GM19238 (cell line): ENCODE measurements around the gene DNAH11.
"Not testable (repeated sequence)": the region's sequence is repeated elsewhere in the genome, so short reads cannot be mapped to it uniquely, and the experiment has no call there.

Experiments
- DNase-seq: peaks from one replicate; pipeline ENCODE4 v3.0.0; 2011; ENCODE audit warnings: low spot score; ENCODE audit not compliant: insufficient read length

Gene DNAH11

DNA sequence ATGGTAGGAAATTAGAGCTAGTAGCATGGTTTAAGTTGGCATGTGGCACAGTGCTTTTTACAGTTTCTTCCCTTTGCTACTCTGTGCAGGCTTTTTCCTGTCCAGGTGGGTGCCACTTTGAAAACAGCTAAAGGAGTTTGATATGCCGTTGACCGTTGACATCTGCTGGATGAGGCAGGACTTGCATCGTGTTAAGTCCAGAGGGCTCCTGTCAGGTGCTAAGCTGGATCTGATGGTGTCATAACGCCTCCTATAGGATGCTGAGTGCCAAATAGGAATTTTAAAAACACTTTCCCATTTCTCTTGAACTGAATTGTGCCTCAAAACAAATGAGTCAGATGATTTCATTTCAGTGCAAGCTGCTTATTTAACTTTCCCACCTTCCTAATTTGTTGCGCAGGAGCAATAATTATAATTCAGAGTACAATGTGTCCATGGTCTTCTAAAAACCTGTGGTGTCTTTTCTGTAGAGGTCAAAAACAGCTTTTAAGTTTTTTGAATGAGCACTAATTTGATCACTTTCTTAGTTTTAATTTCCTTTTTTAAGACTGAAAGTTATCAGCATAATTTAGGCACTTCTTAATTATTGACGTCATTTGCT, 224.6 kb downstream of the DNAH11 start:
- peak; percentile 4 for DNase-seq

DNA sequence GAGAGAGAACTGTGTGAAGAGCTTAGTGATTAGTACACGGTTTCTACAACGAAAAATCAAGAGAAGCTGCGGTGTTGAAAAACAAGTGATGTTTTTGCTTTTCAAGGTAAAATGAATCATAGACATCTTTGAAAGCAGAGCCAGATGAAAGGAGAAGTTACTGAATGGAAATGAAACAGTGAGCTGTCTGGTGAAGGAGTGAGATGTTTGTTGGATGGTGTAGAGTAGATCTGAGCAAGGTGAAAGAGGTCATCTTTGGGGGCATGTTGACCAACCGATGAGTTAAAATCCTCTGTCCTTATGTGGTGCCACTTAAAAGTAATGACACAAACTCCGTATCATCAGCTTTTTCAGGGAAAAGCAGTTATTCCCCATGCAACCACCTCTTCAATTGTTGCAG, 225.4 kb downstream of the DNAH11 start:
- DNase-seq: no peak

GRCh38 chr7:21771266-21771665, 228.4 kb downstream of the DNAH11 start:
- no peak for DNase-seq

DNA sequence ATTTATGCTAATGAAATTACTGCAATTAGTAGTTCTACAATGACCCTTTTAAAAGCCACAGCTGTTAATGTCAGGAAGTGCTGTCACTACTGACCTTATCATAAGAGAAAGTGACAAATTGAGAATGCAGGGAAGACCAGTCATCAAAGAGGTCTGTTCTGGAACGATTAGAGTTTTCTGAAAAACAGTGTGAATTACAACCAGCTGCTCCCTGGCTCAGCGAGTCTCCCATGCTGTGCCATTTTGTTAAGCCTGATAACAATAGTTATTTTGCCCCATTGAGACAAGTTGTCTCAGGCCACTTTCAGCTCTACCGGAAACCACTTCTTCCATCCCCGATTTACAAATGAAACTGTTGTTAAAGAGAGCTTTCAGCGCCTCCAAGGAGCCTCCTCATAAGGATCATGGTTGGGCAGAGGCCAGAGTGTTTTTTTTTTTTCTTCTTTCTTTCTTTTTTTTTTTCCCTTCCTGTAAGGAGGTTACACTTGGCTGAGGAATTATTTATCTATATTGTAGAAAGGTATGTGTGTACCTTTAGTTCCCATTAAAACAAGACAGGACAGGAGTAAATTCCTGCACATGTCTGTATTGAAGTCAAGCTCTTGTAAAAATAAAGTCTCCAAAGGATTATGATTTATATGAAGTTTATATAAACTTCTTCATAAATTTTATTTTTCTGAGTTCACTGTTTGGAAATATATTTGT, 229.2 kb downstream of the DNAH11 start:
- no peak for DNase-seq

GRCh38 chr7:21773326-21773725, 230.5 kb downstream of the DNAH11 start:
- no peak for DNase-seq

GRCh38 chr7:21777921-21778320, 235.1 kb downstream of the DNAH11 start:
- no peak for DNase-seq

GRCh38 chr7:21778953-21779352, 236.1 kb downstream of the DNAH11 start:
- no peak for DNase-seq

DNA sequence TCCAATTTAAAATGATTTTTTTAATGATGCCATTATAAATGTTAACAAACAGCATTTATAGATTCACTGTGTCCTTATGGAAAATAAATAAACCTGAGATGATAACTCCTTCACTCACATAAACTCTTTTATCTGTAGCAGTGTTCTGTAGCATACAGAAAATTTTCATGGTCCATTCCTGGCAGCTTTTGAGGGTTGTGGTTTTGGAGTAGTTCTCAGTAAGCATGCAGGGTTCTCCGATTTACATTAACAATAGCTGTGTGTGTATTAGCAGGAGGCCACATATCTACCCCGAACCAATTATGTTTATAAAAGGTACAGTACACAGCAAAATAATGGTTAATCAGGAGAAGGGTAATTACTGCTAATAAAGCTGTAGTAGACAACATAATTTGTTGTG, 240.2 kb downstream of the DNAH11 start:
- DNase-seq: no peak

DNA sequence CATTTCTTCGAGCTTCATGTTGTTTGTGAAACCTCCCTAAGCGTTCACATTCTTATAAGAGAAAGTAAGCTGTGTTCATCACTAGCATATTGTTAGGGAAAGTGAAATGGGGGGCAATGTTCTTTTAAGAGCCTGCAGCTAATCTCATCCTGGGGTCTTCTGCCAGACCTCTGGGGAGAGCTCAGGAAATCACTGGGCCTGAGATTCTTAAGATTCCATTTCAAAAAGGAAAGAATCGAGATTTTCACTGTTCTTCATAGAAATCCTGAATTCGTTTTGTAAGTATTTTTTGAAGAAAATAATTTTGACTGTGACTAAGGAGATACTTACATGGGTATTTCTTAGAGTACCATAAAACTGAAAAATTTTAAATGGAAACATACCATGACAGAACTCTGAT, 242.2 kb downstream of the DNAH11 start:
- no peak for DNase-seq

GRCh38 chr7:21805791-21806190, 263.0 kb downstream of the DNAH11 start:
- DNase-seq: no peak

DNA sequence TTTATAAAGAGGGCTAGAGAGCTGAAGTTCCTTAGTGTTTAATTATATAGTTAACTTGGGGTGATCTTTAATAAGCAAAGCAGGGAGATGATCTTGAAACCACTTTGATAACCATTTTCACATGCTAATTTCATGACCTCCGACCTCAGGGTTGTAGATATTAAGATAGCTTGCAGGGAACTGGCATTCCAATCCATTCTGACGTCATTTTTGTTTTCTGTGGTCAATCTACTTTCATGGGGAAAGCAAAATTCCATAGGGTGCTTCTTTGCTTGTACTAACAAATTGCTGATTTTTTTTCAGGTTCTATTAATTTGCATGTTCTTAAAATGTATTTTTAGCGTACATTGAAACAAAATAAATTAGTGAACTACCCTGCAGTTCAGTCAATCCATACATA, 263.5 kb downstream of the DNAH11 start:
- no peak for DNase-seq

DNA sequence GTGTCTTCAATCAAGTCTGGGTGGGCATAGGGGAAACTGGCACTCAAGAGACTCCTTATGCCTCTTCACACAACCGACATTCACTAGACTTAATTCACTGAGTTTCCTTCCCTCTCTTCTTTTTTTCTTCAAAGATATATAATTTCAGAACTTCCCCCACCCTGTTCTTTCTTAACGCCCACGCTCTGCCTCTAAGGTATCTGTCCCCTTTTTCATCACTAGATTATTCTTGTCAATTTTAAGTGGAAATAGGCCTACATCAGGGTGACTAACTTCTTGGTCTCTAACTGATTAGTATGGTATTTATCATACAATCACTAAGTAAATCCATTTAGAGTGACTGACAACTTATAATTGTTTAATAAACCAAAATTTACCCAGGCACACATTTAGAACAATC, 276.2 kb downstream of the DNAH11 start:
- no peak for DNase-seq

DNA sequence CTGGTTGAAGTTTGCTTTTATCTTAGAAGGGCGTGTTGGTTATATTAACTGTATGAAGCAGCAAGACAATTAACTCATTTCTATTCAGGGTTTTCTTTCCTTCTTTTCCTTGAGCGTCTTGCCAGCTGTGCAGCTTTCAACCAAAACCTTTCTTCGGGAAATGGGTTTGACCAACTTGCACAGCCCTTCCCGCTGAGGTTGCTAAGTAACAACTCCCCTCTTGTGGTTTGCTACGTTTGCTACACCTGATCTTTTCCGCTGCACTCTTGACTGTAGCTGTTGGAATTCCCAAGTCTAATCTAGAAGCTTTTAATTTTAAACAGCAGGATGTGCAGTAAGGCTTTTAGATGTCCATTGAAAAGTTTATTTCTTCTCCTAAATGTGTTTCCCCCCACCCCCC, 286.0 kb downstream of the DNAH11 start:
- DNase-seq: no peak

- DNase-seq: no peak
Observed at GRCh38 chr7:21829731-21830130, 286.9 kb downstream of the DNAH11 start.

- no peak for DNase-seq
Observed at GRCh38 chr7:21844742-21845141, 301.9 kb downstream of the DNAH11 start.

DNA sequence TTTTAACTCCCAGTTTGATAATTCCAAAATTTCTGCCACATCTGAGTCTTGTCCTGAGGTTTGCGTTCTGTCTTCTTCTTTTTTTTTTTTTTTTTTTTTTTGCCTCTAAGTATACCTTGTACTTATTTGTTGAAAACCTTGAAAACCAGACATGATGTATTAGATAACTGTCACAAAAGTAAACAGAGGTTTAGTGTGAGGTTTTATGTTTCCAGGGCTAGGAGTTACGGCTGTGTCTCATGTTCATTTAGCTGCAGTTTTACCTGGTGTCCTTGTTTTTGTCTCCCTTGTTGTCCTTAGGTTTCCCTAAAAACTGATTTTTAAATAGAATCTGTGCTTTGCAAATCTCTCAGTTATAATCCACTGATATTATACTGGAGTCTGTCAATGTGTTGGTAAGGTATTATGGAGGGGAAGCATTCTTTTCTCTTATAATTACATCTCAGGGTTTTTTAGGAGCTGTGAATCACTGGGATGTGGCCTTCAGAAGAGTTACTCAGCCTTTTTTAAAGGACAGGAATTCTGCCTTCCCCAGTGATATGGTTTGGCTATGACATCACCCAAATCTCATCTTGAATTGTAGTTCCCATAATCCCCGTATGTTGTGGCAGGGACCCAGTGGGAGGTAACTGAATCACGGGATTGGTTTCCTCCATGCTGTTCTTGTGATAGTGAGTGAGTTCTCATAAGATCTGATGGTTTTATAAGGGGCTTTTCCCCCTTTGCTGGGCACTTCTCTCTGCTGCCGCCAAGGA, 307.9 kb downstream of the DNAH11 start:
- DNase-seq: no peak

- DNase-seq: no peak
Observed at GRCh38 chr7:21851559-21851967, 308.7 kb downstream of the DNAH11 start.

DNA sequence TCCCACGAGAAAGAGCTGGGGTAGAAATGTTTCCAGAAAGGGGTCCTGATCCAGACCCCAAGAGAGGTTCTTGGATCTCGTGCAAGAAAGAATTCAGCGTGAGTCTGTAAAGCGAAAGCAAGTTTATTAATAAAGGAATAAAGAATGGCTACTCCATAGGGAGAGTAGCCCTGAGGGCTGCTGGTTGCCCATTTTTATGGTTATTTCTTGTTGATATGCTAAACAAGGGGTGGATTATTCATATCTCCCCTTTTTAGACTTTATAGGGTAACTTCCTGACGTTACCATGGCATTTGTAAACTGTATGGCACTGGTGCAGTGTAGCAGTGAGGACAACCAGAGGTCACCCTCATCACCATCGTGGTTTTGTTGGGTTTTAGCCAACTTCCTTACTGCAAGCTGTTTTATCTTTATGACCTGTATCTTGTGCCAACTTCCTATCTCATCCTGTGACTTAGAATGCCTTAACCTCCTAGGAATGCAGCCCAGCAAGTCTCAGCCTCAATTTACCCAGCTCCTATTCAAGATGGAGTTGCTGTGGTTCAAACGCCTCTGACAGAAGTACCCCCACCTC, 322.9 kb downstream of the DNAH11 start:
- DNase-seq: not testable (repeated sequence)

GRCh38 chr7:21866731-21867130, 323.9 kb downstream of the DNAH11 start:
- no peak for DNase-seq

- DNase-seq: no peak
Observed at GRCh38 chr7:21867226-21867625, 324.4 kb downstream of the DNAH11 start.

- DNase-seq: no peak
Observed at GRCh38 chr7:21867816-21868575, 325.2 kb downstream of the DNAH11 start.

DNA sequence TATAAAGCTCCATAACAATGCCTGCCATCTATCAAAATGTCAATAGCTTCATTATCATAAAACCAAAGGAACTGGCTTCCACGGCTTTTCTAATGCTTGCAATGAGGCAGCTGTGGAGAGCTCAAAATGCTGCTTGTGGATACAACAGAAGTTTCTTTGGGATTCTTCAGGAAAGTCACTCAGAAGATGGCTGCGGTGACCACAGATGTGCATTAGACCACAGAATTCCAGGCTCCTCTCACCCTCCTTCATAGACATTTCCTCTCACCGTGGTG, 325.7 kb downstream of the DNAH11 start:
- DNase-seq: no peak
